Astrocyte of the hippocampus (primary cell): ENCODE data around the gene USHBP1.

ENCODE experiments used
- DNase-seq: peaks from one replicate; pipeline ENCODE4 v3.0.0; 2011; ENCODE audit warnings: low read depth, low spot score

Gene USHBP1

GRCh38 chr19:17240062-17240752 is 24.3 kb downstream of the USHBP1 start:
- no peak for DNase-seq

DNA sequence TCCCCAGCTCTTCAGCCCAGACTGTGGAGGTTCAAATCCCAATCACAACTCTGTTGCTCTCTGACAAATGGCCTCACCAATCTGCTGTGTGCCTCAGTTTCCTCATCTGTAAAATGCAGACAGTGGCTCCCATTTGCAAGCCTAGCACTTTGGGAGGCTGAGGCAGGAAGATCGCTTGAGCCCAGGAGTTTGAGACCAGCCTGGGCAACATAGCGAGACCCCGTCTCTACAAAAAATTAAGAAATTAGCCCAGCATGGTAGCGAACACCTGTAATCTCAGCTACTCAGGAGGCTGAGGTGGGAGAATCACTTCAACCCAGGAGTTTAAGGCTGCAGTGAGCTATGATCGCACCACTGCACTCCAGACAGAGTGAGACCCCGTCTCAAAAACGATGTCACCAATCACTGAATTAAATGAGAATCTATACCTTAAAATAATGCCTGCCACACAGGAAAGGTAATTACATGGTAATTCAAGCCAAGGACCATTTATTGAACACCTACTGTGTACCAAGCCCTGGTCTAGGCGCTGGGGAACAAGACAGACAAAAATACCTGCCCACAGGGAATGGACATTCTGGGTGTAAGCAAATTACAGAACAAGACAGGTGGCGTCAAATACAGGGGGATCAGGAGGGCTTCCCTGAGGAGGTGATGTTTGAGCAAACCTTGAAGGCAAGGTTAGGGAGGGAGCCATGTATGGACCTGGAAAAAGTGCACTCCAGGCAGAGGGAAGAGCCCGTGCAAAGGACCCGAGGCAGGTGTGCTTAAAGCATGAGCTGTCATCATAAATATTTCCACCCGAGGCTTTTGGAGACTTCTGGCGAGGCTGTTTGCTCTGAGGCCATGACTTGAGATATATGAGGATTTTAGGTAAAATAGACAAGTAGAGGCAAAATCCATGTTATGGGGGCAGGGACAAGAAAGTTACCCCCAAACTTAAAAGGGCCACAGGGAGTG is 26.5 kb downstream of the USHBP1 start:
- DNase-seq: no peak

DNA sequence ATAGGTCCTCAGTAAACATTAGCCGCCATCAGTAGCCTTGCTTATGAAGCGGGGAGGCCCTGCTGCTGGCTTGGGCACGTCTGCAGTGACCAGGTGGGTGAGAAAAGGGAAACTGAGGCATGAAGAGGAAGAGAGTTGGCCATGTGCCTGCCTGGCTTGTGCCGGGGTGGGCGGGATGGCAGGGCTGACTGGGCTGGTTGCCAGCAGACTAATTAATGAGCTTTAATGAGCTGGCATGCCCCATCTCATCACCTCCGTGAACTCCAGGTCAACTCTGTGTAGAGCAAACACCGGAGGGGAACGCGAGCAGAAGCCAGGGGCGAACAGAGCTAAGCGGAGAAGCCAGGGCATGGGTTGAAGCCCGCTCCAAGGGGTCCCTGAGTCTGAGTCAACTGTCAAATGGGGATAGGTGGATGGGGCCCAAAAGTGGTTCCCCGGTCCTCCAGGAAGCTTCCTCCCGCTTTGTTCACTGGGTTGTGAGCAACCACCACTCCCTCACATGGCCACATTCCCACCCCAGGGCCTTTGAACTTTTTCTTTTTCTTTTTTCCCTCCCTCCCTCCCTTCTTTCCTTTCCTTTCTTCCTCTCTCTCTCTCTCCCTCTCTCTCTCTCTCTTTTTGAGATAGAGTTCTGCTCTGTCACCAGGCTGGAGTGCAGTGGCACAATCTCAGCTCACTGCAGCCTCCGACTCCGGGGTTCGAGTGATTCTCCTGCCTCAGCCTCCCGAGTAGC is 27.6 kb downstream of the USHBP1 start:
- no peak for DNase-seq

- DNase-seq: no peak
Measured at GRCh38 chr19:17235971-17236777, 28.4 kb downstream of the USHBP1 start.

- peak; percentile 91 for DNase-seq
Measured at GRCh38 chr19:17235300-17235970, 29.1 kb downstream of the USHBP1 start.

DNA sequence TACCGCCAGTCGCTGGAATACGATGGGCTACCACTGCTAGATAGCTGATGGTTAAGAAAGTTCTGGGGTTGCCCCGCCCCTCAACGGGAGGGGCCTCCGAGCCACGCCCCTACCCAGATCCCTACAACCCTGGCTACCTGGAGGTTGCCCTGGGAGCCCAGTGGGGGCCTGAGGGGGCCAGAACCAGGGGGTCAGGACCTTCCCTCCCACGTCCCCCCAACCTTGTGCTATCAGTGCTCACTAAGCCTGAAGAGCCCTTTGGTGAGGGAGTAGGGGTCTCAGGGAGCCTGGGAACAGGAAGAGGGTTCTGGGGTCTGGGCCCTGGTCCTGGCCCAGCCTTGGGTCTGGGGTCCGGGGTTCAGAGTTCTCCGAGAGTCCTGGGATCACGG is 29.6 kb downstream of the USHBP1 start:
- DNase-seq: peak; percentile 62

DNA sequence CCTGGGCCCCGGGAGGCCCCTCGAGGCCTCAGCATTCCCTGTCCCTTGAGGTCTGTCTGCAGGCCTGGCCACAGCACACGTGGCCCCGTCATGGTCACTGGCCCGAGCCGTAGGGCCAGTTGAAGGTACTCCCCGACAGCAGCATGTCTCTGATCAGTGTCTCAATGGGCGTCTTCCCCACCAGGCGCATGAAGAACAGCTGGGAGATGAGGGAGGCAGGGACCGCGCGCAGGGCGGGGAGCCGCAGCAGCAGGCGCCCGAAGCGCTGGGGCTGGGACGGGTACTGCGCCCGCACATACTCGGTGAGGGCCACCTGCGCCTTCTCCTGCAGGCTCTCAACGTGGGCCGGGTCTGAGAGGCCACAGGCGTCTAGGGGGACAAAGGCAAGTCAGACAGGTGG is 32.3 kb downstream of the USHBP1 start:
- DNase-seq: no peak

GRCh38 chr19:17229890-17230289 is 34.7 kb downstream of the USHBP1 start:
- no peak for DNase-seq

DNA sequence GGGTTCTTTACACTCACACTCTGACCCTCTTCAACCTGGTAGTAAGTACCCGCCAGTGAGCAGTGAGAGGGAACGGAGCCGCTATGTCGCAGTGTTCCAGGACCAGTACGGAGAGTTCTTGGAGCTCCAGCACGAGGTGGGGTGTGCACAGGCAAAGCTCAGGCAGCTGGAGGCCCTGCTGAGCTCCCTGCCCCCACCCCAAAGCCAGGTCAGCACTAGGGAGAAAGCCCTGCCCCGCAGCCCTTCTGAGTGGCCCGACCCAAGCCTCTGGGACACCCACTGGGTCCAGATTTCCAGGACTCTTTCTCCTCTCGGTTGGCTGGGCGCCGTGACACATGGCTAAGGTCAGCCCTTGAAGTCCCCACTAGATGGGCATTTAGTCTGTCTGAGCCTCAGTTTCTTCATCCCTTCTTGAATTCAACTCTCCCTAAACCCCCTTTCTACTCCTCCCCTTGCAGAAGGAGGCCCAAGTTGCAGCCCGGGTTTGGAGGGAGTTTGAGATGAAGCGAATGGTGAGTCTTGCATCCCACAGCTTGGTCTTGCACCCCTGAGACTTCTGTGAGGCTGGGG is 36.7 kb downstream of the USHBP1 start:
- DNase-seq: no peak

GRCh38 chr19:17226002-17226933 is 38.3 kb downstream of the USHBP1 start, which contains the start of gene OCEL1:
TSS of gene OCEL1 (plus strand) at chr19:17226226. CDS start at chr19:17226248, 22 bp downstream.
- DNase-seq: peak; percentile 99

DNA sequence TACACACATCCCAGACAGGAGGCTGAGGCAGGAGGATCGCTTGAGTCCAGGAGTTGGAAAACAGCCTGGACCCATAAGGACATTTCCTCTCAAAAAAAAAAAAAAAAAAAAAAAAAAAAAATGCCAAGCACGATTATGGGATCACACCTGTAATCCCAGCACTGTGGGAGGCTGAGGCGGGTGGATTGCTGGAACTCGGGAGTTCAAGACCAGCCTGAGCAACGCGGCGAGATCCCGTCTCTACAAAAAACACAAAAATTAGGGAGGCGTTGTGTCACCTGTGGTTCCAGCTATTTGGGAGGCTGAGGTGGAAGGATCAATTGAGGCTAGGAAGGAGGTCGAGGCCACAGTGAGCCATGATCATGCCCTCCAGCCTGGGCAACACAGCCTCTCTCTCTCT is 39.5 kb downstream of the USHBP1 start:
- DNase-seq: no peak

DNA sequence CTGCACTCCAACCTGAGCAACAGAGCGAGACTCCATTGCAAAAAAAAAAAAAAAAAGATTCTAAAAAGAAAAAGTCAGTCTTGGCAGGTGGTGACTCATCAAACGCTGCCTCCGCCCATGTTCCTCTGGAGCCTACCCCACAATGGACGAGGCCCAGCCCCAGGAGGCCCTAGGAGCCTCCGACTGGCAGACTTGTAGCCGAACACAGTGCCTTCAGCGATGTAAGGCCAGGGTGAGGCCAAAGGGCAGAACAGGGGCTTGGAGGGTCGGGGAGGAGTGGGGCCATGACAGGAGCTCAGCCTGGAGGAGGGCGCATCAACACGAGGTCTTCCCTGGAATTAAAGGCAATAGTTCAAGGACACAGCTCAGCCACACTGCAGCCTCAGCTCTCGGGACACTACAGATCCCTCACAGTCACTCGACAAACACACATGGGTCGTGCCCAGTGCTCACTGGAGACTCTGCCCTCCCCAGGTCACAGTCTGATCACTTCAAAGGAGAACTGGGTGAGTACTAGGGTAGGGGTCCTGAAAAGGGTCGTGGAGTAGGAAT is 44.3 kb downstream of the USHBP1 start:
- DNase-seq: peak; percentile 83

GRCh38 chr19:17219286-17219685 is 45.3 kb downstream of the USHBP1 start:
- no peak for DNase-seq

GRCh38 chr19:17216058-17216670 is 48.4 kb downstream of the USHBP1 start:
- no peak for DNase-seq

GRCh38 chr19:17215127-17215971 is 49.2 kb downstream of the USHBP1 start, which contains the start of gene USE1:
TSS of gene USE1 (plus strand) at chr19:17215357. CDS start at chr19:17215406, 49 bp downstream.
- DNase-seq: peak; percentile 95

GRCh38 chr19:17214508-17215126 is 49.9 kb downstream of the USHBP1 start:
- peak; percentile 24 for DNase-seq

- DNase-seq: no peak
Measured at GRCh38 chr19:17213334-17213733, 51.2 kb downstream of the USHBP1 start.
